ENCODE results near the gene SIGLEC5. TPM values are rescaled to one million over a fixed set of nuclear protein-coding genes. Genes with fewer than 3 reads are reported as not detected.

SIGLEC5 gene
- total and polyA plus RNA-seq, 2 of the 13 experiments (the other 11 are each of a cell fraction or from before 2014, with no cell fraction given), result not detected

- intact Hi-C loops (cut with micrococcal nuclease; ENCODE audit: unreplicated experiment) (no loop called here), in situ Hi-C loops (cut with HindIII; ENCODE audit: extremely low pct_ligation_motif_present, low pct_unique_long_range_greater_than_20kb) (no loop called here)
- CTCF ChIA-PET (ENCODE audit: low intra/inter-chr PET ratio, low total read pairs), result no interaction called here
- Histone ChIP-seq H3K9ac (ENCODE audit: insufficient read depth, low read depth, low read length) (peak overlapping the region; percentile 33; the same call in 1 of the 2 replicates), H3K4me1 (ENCODE audit: insufficient read depth, low read length) (peaks cover 6% of the 10 kb centered on the region; the same call in 1 of the 2 replicates), H2AFZ (ENCODE audit: low read length) (peak overlapping the region; percentile 9), H3K36me3 (replicated peaks in 1 of 2; ENCODE audit: control insufficient read depth in 1 of 2, insufficient read depth in 2 of 2, low read length in 2 of 2) (no peaks in the 10 kb centered on the region), H4K20me1 (ENCODE audit: insufficient read depth, low read length) (no peaks in the 10 kb centered on the region), H3K4me2 (ENCODE audit: low read depth, low read length) (peak overlapping the region; percentile 68), H3K27me3 (ENCODE audit: control insufficient read depth in 1 of 2, insufficient read depth in 2 of 2, low read length in 2 of 2) (no peaks in the 10 kb centered on the region; a peak in 1 of 5 replicates), H3K9me3 (ENCODE audit: low read length) (no peaks in the 10 kb centered on the region), H3K79me2 (ENCODE audit: insufficient read depth, low read length) (no peaks in the 10 kb centered on the region), H3K4me3 (replicated peaks in 1 of 3; ENCODE audit: insufficient read depth in 1 of 3, low read depth in 2 of 3, low read length in 3 of 3) (peak overlapping the region; percentile 41 to 68 (median 56)), H3K27ac (ENCODE audit: extremely low read length, insufficient read depth, low read length) (no peak overlapping the region)
- WGBS (ENCODE audit: low lambda C conversion rate), result 27% methylated on average over 38 of the region's 61 CpGs
- DNase-seq (ENCODE audit: low spot score), result peak; percentile 76
- no TSS peak for BruUV-seq (replicated peaks)
- FAIRE-seq, result peak; percentile 36
- POLR2A ChIA-PET, result no interaction called here
- peak; percentile 98 for ATAC-seq
- TF ChIP-seq ARID4A (CRISPR knock-in tag; IDR thresholded peaks at IDR 0.05; ENCODE audit: borderline replicate concordance) (peak; percentile 50; the same call in 1 of the 2 replicates), ZNF549 (CRISPR knock-in tag; IDR thresholded peaks at IDR 0.05) (no peak), HOXA5 (CRISPR knock-in tag; IDR thresholded peaks at IDR 0.05) (no peak), EZH2 (conservative IDR thresholded peaks at IDR 0.05; ENCODE audit: low read depth, low read length) (no peak), TOPORS (CRISPR knock-in tag; IDR thresholded peaks at IDR 0.05) (no peak), ZNF792 (CRISPR knock-in tag; IDR thresholded peaks at IDR 0.05) (no peak), ZNF512 (CRISPR knock-in tag; IDR thresholded peaks at IDR 0.05) (peak; percentile 78; the same call in 1 of the 2 replicates), YEATS4 (CRISPR knock-in tag; IDR thresholded peaks at IDR 0.05; ENCODE audit: borderline replicate concordance) (no peak), ZNF12 (CRISPR knock-in tag; IDR thresholded peaks at IDR 0.05) (no peak), DR1 (CRISPR knock-in tag; IDR thresholded peaks at IDR 0.05) (no peak), ZNF501 (CRISPR knock-in tag; IDR thresholded peaks at IDR 0.05) (no peak), TMF1 (CRISPR knock-in tag; IDR thresholded peaks at IDR 0.05; ENCODE audit: low read depth) (no peak), SNAPC5 (CRISPR knock-in tag; IDR thresholded peaks at IDR 0.05; ENCODE audit: borderline replicate concordance) (no peak), POLR2G (IDR thresholded peaks at IDR 0.05; ENCODE audit: low read depth, low read length) (0 out of 2 replicates have a peak, but pooled peaks have one; percentile 33), E2F5 (CRISPR knock-in tag; conservative IDR thresholded peaks at IDR 0.05) (no peak), ZFP36L1 (CRISPR knock-in tag; IDR thresholded peaks at IDR 0.05) (no peak), NR3C1 (CRISPR knock-in tag; IDR thresholded peaks at IDR 0.05) (no peak)
Observed at GRCh38 chr19:51593969-51594773, 36.0 kb downstream of the SIGLEC5 start.
